H9 (cell line): ENCODE results near the gene MTA1. TPM values are rescaled to one million over a fixed set of nuclear protein-coding genes. Genes with fewer than 3 reads are reported as not detected.

Source experiments
- DNase-seq: peaks from one replicate; pipeline ENCODE4 v3.0.0-alpha.2; 2017
- H2AFZ ChIP-seq: one replicate; pipeline ENCODE4 v1.6.1; 2013; ENCODE audit warnings: mild to moderate bottlenecking, low read length, control low read depth, moderate library complexity
- H2AK5ac ChIP-seq: 2 replicates; pipeline ENCODE4 v1.6.1; 2013; ENCODE audit warnings: low read length, control low read depth, mixed read lengths; ENCODE audit not compliant: insufficient read length
- H2BK120ac ChIP-seq: one replicate; pipeline ENCODE4 v1.6.1; 2013; ENCODE audit warnings: low read depth, mild to moderate bottlenecking, low read length, control low read depth, inconsistent platforms; ENCODE audit not compliant: poor library complexity, severe bottlenecking
- H2BK12ac ChIP-seq: 2 replicates; pipeline ENCODE4 v1.6.1; 2013; ENCODE audit warnings: low read length, control low read depth, mixed read lengths, low read depth; ENCODE audit not compliant: insufficient read length
- H2BK15ac ChIP-seq: 2 replicates; pipeline ENCODE4 v1.6.1; 2013; ENCODE audit warnings: low read depth, low read length, control low read depth
- H2BK20ac ChIP-seq: one replicate; pipeline ENCODE4 v1.6.1; 2013; ENCODE audit warnings: low read depth, mild to moderate bottlenecking, low read length, control low read depth, inconsistent platforms; ENCODE audit not compliant: poor library complexity, severe bottlenecking
- H2BK5ac ChIP-seq: 2 replicates; pipeline ENCODE4 v1.6.1; 2013; ENCODE audit warnings: low read length, control low read depth, mixed read lengths; ENCODE audit not compliant: insufficient read length
- H3K14ac ChIP-seq: 2 replicates; pipeline ENCODE4 v1.6.1; 2013; ENCODE audit warnings: low read length, control low read depth; ENCODE audit not compliant: insufficient read depth
- H3K18ac ChIP-seq: 2 replicates; pipeline ENCODE4 v1.6.1; 2013; ENCODE audit warnings: low read depth, mild to moderate bottlenecking, mixed read lengths, low read length, control low read depth; ENCODE audit not compliant: insufficient read length
- H3K23ac ChIP-seq: 2 replicates; pipeline ENCODE4 v1.6.1; 2013; ENCODE audit warnings: low read length, control low read depth, mixed read lengths, low read depth; ENCODE audit not compliant: insufficient read length
- H3K23me2 ChIP-seq: 2 replicates; pipeline ENCODE4 v1.6.1; 2013; ENCODE audit warnings: low read depth, mild to moderate bottlenecking, mixed read lengths, low read length, control low read depth; ENCODE audit not compliant: insufficient read length, poor library complexity, severe bottlenecking
- H3K27ac ChIP-seq: 2 replicates; pipeline ENCODE4 v1.5.1; 2013; ENCODE audit warnings: low read length, control low read depth, mixed read lengths, low read depth; ENCODE audit not compliant: insufficient read length
- H3K27me3 ChIP-seq: 2 replicates; pipeline ENCODE4 v1.6.1; 2013; ENCODE audit warnings: low read length, control low read depth, inconsistent platforms; ENCODE audit not compliant: insufficient read depth
- H3K4ac ChIP-seq: 2 replicates; pipeline ENCODE4 v1.6.1; 2013; ENCODE audit warnings: low read depth, mild to moderate bottlenecking, control low read depth, inconsistent platforms, low read length, moderate library complexity
- H3K4me1 ChIP-seq: 2 replicates; pipeline ENCODE4 v1.6.1; 2013; ENCODE audit warnings: low read length, control low read depth, inconsistent platforms; ENCODE audit not compliant: insufficient read depth
- H3K4me2 ChIP-seq: 2 replicates; pipeline ENCODE4 v1.6.1; 2013; ENCODE audit warnings: low read length, control low read depth, mixed read lengths; ENCODE audit not compliant: insufficient read length, insufficient read depth
- H3K56ac ChIP-seq: 2 replicates; pipeline ENCODE4 v1.6.1; 2013; ENCODE audit warnings: low read depth, mild to moderate bottlenecking, mixed read lengths, low read length, control low read depth; ENCODE audit not compliant: insufficient read length
- H3K79me1 ChIP-seq: 2 replicates; pipeline ENCODE4 v1.6.1; 2013; ENCODE audit warnings: low read depth, mild to moderate bottlenecking, moderate library complexity, low read length, control low read depth, inconsistent platforms; ENCODE audit not compliant: insufficient read depth, poor library complexity, severe bottlenecking
- H3K79me2 ChIP-seq: 2 replicates; pipeline ENCODE4 v1.6.1; 2013; ENCODE audit warnings: low read length, control low read depth, inconsistent platforms; ENCODE audit not compliant: insufficient read depth
- H3K9ac ChIP-seq: 2 replicates; pipeline ENCODE4 v1.6.1; 2013; ENCODE audit warnings: low read length, control low read depth, mixed read lengths; ENCODE audit not compliant: insufficient read length; ENCODE audit errors: extremely low read depth
- H3K9me3 ChIP-seq: one replicate; pipeline ENCODE4 v1.6.1; 2013; ENCODE audit warnings: low read depth, low read length, inconsistent platforms; ENCODE audit not compliant: control insufficient read depth
- H3T11ph ChIP-seq: one replicate; pipeline ENCODE4 v1.6.1; 2013; ENCODE audit warnings: mild to moderate bottlenecking, low read length, control low read depth, inconsistent platforms
- H4K20me1 ChIP-seq: one replicate; pipeline ENCODE4 v1.6.1; 2013; ENCODE audit not compliant: control insufficient read depth, insufficient read length, insufficient read depth
- H4K5ac ChIP-seq: 2 replicates; pipeline ENCODE4 v1.6.1; 2013; ENCODE audit warnings: low read depth, mild to moderate bottlenecking, mixed read lengths, low read length, control low read depth; ENCODE audit not compliant: insufficient read length
- H4K8ac ChIP-seq: replicated peaks from 2 replicates; pipeline ENCODE4 v1.6.1; 2013; ENCODE audit warnings: low read length, control low read depth, mixed read lengths, low read depth; ENCODE audit not compliant: insufficient read length
- H4K91ac ChIP-seq: 2 replicates; pipeline ENCODE4 v1.6.1; 2013; ENCODE audit warnings: low read depth, mild to moderate bottlenecking, moderate library complexity, mixed read lengths, low read length, control low read depth; ENCODE audit not compliant: insufficient read length
- H3K27ac Mint-ChIP-seq, 3 experiments: 2 replicates in 2 of 3; 3 replicates in 1 of 3; pipeline ENCODE4 v1.8.0; 2020 to 2021; ENCODE audit warnings: mixed read lengths in 3 of 3, mild to moderate bottlenecking in 1 of 3, moderate library complexity in 1 of 3
- H3K27me3 Mint-ChIP-seq: 2 replicates; pipeline ENCODE4 v1.8.0; 2021; ENCODE audit warnings: low read depth, mild to moderate bottlenecking, moderate library complexity, mixed read lengths
- H3K36me3 Mint-ChIP-seq, 3 experiments: 2 replicates in 2 of 3; 3 replicates in 1 of 3; pipeline ENCODE4 v1.8.0; 2020 to 2021; ENCODE audit warnings: low read depth in 3 of 3, mixed read lengths in 3 of 3; ENCODE audit not compliant: insufficient read depth in 1 of 3
- H3K4me1 Mint-ChIP-seq, 2 experiments: 2 replicates each; pipeline ENCODE4 v1.8.0; 2020; ENCODE audit warnings: mixed read lengths in 2 of 2
- H3K4me3 Mint-ChIP-seq, 2 experiments: 2 replicates in 1 of 2; 3 replicates in 1 of 2; pipeline ENCODE4 v1.8.0; 2020 to 2021; ENCODE audit warnings: mild to moderate bottlenecking in 2 of 2, mixed read lengths in 2 of 2, moderate library complexity in 1 of 2
- H3K9me3 Mint-ChIP-seq, 2 experiments: 2 replicates in 1 of 2; 3 replicates in 1 of 2; pipeline ENCODE4 v1.8.0; 2020; ENCODE audit warnings: mild to moderate bottlenecking in 2 of 2, mixed read lengths in 2 of 2, moderate library complexity in 1 of 2
- WGBS: extraction: QIAGEN DNeasy Blood & Tissue Kit; methylation state at CpG from one replicate; pipeline ENCODE4 v1.1.7; 2013; ENCODE audit warnings: missing lambda C conversion rate, low lambda C conversion rate, mixed read lengths; ENCODE audit not compliant: insufficient read length; ENCODE audit errors: extremely low coverage; 5-methylcytosine and 5-hydroxymethylcytosine counted together
- total RNA-seq: library from RNA; stranded (reverse); gene quantifications from 2 replicates; pipeline ENCODE4 v1.2.1, GENCODE V29; 2021
- TF ChIP-seq, protein P1 (sequence below): fragments of 200-600 bp; sonication (generic); conservative IDR thresholded peaks from 3 replicates; pipeline ENCODE4 v1.8.0; 2021; ENCODE audit warnings: antibody characterized with exemption, mild to moderate bottlenecking

Gene MTA1
- total RNA-seq, 1 experiment from 2014 or later: 230 TPM

DNA sequence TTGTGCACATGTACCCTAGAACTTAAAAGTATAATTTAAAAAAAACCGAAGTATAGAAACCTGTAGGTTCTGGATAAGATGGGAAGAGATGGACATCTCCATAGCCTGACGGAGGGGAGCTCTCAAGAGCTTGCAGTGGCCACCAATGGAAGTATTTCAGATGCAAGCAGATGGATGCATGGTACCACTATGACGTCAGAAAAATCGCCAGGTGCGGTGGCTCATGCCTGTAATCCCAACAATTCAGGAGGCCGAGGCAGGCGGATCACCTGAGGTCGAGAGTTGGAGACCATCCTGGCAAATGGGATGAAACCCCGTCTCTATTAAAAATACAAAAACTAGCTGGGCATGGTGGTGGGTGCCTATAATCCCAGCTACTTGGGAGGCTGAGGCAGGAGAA is 17.9 kb upstream of the MTA1 start:
- Mint-ChIP-seq H3K4me1 (0 out of 4 replicates have a peak, but pooled peaks cover 0 to 3% of the 10 kb centered on the region in 2 experiments), H3K27ac (no peak overlapping the region), H3K36me3 (peaks cover 38 to 54% (median 53%) of the 10 kb centered on the region in 3 experiments), H3K27me3 (peaks cover 85% of the 10 kb centered on the region), H3K4me3 (no peak overlapping the region), H3K9me3 (peaks cover 59 to 83% of the 10 kb centered on the region in 2 experiments)
- Histone ChIP-seq H3K23me2 (no peaks in the 10 kb centered on the region), H3K9me3 (peaks cover 16% of the 10 kb centered on the region), H3T11ph (no peak overlapping the region), H2BK12ac (no peak overlapping the region), H4K8ac (no peak overlapping the region), H3K18ac (no peak overlapping the region), H3K23ac (no peak overlapping the region), H3K79me1 (no peaks in the 10 kb centered on the region), H3K14ac (no peak overlapping the region), H2BK5ac (no peak overlapping the region), H4K91ac (no peak overlapping the region), H3K4me1 (no peaks in the 10 kb centered on the region), H2BK15ac (no peak overlapping the region), H2AFZ (no peak overlapping the region), H2BK120ac (no peak overlapping the region), H3K4ac (no peak overlapping the region), H3K27ac (no peak overlapping the region), H2AK5ac (no peak overlapping the region), H3K4me2 (no peak overlapping the region), H3K79me2 (no peaks in the 10 kb centered on the region), H3K56ac (no peak overlapping the region), H3K9ac (no peak overlapping the region), H4K20me1 (no peaks in the 10 kb centered on the region), H4K5ac (no peak overlapping the region), H3K27me3 (no peaks in the 10 kb centered on the region), H2BK20ac (no peak overlapping the region)
- WGBS: no CpG with 5 or more reads among the region's 9 CpGs
- TF ChIP-seq, protein P1, sequence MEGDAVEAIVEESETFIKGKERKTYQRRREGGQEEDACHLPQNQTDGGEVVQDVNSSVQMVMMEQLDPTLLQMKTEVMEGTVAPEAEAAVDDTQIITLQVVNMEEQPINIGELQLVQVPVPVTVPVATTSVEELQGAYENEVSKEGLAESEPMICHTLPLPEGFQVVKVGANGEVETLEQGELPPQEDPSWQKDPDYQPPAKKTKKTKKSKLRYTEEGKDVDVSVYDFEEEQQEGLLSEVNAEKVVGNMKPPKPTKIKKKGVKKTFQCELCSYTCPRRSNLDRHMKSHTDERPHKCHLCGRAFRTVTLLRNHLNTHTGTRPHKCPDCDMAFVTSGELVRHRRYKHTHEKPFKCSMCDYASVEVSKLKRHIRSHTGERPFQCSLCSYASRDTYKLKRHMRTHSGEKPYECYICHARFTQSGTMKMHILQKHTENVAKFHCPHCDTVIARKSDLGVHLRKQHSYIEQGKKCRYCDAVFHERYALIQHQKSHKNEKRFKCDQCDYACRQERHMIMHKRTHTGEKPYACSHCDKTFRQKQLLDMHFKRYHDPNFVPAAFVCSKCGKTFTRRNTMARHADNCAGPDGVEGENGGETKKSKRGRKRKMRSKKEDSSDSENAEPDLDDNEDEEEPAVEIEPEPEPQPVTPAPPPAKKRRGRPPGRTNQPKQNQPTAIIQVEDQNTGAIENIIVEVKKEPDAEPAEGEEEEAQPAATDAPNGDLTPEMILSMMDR: no peak
- no peak for DNase-seq
